Nephron (organoid): Measurements from ENCODE around the gene CREBRF.
"Not testable (repeated sequence)": the region's sequence is repeated elsewhere in the genome, so short reads cannot be mapped to it uniquely, and the experiment has no call there.

Experiments
- H3K27ac Mint-ChIP-seq, 3 experiments: 2 replicates each; pipeline ENCODE4 v1.8.0; 2020; ENCODE audit warnings: mixed read lengths in 3 of 3, mild to moderate bottlenecking in 2 of 3, moderate library complexity in 1 of 3
- H3K27me3 Mint-ChIP-seq: 2 replicates; pipeline ENCODE4 v1.8.0; 2021; ENCODE audit warnings: low read depth, mild to moderate bottlenecking, moderate library complexity, mixed read lengths
- H3K36me3 Mint-ChIP-seq: 2 replicates; pipeline ENCODE4 v1.8.0; 2020; ENCODE audit warnings: low read depth, mixed read lengths
- H3K4me1 Mint-ChIP-seq: 2 replicates; pipeline ENCODE4 v1.8.0; 2020; ENCODE audit warnings: mixed read lengths
- H3K4me3 Mint-ChIP-seq, 3 experiments: 2 replicates each; pipeline ENCODE4 v1.8.0; 2020; ENCODE audit warnings: mild to moderate bottlenecking in 3 of 3, mixed read lengths in 3 of 3, moderate library complexity in 2 of 3
- H3K9me3 Mint-ChIP-seq: 2 replicates; pipeline ENCODE4 v1.8.0; 2020; ENCODE audit warnings: mixed read lengths
- TF ChIP-seq, protein P1 (sequence below), 3 experiments: fragments of 200-600 bp; sonication (generic); IDR thresholded peaks; one replicate each; pipeline ENCODE4 v1.5.0; 2021; ENCODE audit warnings: antibody characterized with exemption in 3 of 3; ENCODE audit not compliant: unreplicated experiment in 3 of 3

CREBRF gene

DNA sequence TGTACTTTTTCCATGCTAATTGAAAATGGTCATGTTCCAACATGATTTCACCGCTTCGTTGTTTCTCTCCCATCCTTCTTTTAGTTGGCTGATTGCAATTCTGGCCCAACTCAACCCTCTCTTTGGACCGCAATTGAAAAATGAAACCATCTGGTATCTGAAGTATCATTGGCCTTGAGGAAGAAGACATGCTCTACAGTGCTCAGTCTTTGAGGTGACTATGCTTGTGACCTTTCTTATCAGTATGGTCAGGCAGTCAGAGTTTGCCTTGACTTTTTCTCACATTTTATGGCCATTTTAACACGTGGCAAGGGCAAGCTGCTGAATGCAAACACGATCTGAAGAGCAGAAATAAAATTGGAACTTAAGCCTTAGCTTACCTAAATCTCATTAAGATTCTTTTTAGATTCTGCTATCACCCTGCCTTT lies 36.0 kb upstream of the CREBRF start:
- peaks cover 10% of the 10 kb centered on the region for H3K4me1 Mint-ChIP-seq
- no peaks in the 10 kb centered on the region for H3K27me3 Mint-ChIP-seq
- H3K4me3 Mint-ChIP-seq, result no peak overlapping the region
- no peak overlapping the region for H3K27ac Mint-ChIP-seq
- no peaks in the 10 kb centered on the region for H3K9me3 Mint-ChIP-seq
- TF ChIP-seq, protein P1, sequence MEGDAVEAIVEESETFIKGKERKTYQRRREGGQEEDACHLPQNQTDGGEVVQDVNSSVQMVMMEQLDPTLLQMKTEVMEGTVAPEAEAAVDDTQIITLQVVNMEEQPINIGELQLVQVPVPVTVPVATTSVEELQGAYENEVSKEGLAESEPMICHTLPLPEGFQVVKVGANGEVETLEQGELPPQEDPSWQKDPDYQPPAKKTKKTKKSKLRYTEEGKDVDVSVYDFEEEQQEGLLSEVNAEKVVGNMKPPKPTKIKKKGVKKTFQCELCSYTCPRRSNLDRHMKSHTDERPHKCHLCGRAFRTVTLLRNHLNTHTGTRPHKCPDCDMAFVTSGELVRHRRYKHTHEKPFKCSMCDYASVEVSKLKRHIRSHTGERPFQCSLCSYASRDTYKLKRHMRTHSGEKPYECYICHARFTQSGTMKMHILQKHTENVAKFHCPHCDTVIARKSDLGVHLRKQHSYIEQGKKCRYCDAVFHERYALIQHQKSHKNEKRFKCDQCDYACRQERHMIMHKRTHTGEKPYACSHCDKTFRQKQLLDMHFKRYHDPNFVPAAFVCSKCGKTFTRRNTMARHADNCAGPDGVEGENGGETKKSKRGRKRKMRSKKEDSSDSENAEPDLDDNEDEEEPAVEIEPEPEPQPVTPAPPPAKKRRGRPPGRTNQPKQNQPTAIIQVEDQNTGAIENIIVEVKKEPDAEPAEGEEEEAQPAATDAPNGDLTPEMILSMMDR (IDR thresholded peaks at IDR 0.05; ENCODE audit: unreplicated experiment in 3 of 3), result no peak
- H3K36me3 Mint-ChIP-seq, result peaks cover 38% of the 10 kb centered on the region

DNA sequence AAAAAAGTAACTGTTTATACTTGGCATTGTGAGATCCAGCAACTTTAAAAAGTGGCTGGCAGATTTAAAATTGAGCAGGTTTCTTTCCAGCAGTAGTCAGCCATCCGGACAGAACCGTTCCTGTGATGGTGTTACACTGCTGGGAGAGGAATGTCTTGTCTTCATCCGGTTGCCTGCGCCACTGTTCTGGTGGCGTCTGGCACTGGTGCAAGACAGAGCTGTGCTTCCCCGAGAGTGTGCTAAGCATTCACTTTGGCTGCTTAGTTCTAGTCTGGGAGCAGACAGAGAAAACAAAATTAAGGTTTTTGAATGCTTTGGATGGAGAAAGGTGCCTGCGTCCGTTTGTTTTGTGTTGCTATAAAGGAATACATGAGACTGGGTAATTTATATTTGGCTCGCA lies 35.5 kb upstream of the CREBRF start:
- no peak overlapping the region for H3K4me3 Mint-ChIP-seq

DNA sequence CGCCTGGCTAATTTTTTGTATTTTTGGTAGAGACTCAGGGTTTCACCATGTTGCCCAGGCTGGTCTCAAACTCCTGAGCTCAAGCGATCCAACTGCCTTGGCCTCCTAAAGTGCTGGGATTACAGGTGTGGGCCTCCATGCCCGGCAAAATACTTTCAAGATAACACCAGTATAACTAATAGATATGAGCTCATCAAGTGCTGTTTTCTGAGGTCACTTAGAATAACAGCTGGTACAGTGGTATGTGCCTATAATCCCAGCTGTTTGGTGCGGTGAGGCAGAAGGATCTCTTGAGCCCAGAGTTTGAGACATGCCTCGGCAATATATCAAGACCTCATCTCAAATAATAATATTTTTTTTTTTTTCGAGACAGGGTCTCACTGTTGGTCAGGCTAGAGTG lies 30.5 kb upstream of the CREBRF start:
- Mint-ChIP-seq H3K36me3 (peaks cover 31% of the 10 kb centered on the region), H3K4me3 (no peak overlapping the region), H3K4me1 (peaks cover 6% of the 10 kb centered on the region), H3K27me3 (no peaks in the 10 kb centered on the region), H3K27ac (no peak overlapping the region), H3K9me3 (no peaks in the 10 kb centered on the region)
- TF ChIP-seq, protein P1 (IDR thresholded peaks at IDR 0.05; ENCODE audit: unreplicated experiment in 3 of 3), result no peak

More for the DNA sequence above, 35.5 kb upstream of the CREBRF start:
- peaks cover 38% of the 10 kb centered on the region for H3K36me3 Mint-ChIP-seq
- H3K4me1 Mint-ChIP-seq, result peaks cover 10% of the 10 kb centered on the region
- TF ChIP-seq, protein P1 (IDR thresholded peaks at IDR 0.05; ENCODE audit: unreplicated experiment in 3 of 3), result no peak
- H3K27ac Mint-ChIP-seq, result no peak overlapping the region
- H3K27me3 Mint-ChIP-seq, result no peaks in the 10 kb centered on the region
- H3K9me3 Mint-ChIP-seq, result no peaks in the 10 kb centered on the region

DNA sequence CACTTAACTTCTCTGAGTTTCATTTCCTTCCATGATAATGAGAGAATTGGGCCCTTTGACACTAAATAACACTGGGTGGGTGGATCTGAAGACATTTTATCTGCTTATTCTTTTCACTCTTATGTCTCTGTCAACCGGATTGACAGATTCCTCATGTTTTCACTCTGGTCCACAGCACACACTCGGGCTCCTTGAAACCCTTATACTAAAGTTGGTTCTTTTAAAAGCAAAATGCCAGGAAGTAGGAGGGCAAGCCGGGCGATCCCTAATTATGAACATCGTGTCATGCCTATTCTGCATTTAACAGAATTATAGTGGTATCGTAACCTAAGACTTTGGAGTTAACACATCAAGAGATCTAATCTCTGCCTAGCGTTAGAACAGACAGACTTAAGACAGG lies 28.2 kb upstream of the CREBRF start:
- TF ChIP-seq, protein P1 (IDR thresholded peaks at IDR 0.05; ENCODE audit: unreplicated experiment in 3 of 3), result no peak
- Mint-ChIP-seq H3K27ac (no peak overlapping the region), H3K36me3 (peaks cover 12% of the 10 kb centered on the region), H3K9me3 (no peaks in the 10 kb centered on the region), H3K27me3 (no peaks in the 10 kb centered on the region), H3K4me1 (peaks cover 6% of the 10 kb centered on the region), H3K4me3 (no peak overlapping the region)

DNA sequence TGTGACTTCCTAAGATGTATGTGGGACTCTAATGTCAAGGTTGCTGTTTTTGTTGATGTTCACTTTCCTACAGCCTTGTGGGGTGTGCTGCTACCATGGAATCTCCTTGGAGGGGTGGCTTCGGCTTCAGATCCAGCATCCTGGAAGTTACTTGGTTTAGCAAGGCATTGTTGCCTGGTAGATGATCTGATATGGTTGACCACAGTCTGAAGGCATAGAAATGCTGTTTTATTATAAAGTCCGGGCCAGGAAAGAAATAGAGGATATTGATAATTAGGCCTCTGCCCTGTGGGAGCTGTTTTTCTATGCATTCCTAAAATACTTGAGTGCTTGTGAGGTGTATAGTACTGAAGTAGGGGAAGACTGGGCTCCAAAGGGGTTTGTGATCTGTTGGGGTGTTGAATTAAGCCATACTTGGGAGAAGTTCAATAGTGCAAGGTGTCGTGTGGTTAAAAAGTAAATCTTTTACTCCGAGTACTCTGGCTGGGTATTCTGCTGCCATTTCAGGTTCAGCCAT lies 27.3 kb upstream of the CREBRF start:
- Mint-ChIP-seq H3K27ac (no peak overlapping the region), H3K27me3 (no peaks in the 10 kb centered on the region), H3K9me3 (no peaks in the 10 kb centered on the region), H3K36me3 (peaks cover 9% of the 10 kb centered on the region), H3K4me3 (no peak overlapping the region), H3K4me1 (peaks cover 6% of the 10 kb centered on the region)
- TF ChIP-seq, protein P1 (IDR thresholded peaks at IDR 0.05; ENCODE audit: unreplicated experiment in 3 of 3), result no peak

DNA sequence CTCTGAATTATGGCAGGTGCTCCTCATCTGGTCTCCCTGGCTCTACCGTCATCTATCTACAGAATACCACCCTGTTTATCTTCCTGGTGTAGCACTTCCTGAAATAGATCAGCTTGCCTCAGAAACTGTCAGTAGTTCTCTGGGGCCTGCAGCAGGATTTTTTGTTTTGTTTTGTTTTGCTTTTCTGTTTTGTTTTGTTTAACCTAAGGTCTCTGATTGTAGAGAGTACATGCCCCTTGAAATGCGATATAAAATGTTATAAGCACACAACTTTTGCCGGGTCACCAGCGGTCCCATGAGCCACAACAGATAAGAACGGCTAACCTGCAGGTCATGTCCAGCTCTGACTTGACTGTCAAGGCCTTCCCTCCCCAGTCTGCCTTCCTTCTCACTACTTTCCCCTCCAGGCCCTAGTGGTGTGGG lies 26.6 kb upstream of the CREBRF start:
- no peak overlapping the region for H3K4me3 Mint-ChIP-seq
- H3K27ac Mint-ChIP-seq, result no peak overlapping the region
- H3K9me3 Mint-ChIP-seq, result no peaks in the 10 kb centered on the region
- H3K27me3 Mint-ChIP-seq, result no peaks in the 10 kb centered on the region
- peaks cover 6% of the 10 kb centered on the region for H3K4me1 Mint-ChIP-seq
- H3K36me3 Mint-ChIP-seq, result peaks cover 8% of the 10 kb centered on the region
- TF ChIP-seq, protein P1 (IDR thresholded peaks at IDR 0.05; ENCODE audit: unreplicated experiment in 3 of 3), result no peak

DNA sequence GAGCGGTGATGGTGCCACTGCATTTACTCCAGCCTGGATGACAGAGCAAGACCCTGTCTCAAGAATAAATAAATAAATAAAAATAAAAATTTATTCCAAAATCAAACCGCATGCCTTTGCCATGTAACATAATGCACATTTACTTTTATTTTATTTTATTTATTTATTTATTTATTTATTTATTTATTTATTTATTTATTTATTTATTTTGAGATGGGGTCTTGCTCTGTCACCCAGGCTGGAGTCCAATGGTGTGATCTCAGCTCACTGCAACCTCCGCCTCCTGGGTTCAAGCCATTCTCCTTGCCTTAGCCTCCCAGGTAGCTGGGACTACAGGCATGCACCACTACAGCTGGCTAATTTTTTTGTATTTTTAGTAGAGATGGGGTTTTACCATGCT lies 24.1 kb upstream of the CREBRF start:
- not testable (repeated sequence) for H3K27ac Mint-ChIP-seq, H3K4me3 Mint-ChIP-seq, H3K4me1 Mint-ChIP-seq

More for the DNA sequence above, 24.1 kb upstream of the CREBRF start:
- not testable (repeated sequence) for H3K9me3 Mint-ChIP-seq, H3K27me3 Mint-ChIP-seq
- H3K36me3 Mint-ChIP-seq, result peaks cover 24% of the 10 kb centered on the region
